ENCODE measurements around the gene UBE2G2.

UBE2G2 gene, protein sequence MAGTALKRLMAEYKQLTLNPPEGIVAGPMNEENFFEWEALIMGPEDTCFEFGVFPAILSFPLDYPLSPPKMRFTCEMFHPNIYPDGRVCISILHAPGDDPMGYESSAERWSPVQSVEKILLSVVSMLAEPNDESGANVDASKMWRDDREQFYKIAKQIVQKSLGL

DNA sequence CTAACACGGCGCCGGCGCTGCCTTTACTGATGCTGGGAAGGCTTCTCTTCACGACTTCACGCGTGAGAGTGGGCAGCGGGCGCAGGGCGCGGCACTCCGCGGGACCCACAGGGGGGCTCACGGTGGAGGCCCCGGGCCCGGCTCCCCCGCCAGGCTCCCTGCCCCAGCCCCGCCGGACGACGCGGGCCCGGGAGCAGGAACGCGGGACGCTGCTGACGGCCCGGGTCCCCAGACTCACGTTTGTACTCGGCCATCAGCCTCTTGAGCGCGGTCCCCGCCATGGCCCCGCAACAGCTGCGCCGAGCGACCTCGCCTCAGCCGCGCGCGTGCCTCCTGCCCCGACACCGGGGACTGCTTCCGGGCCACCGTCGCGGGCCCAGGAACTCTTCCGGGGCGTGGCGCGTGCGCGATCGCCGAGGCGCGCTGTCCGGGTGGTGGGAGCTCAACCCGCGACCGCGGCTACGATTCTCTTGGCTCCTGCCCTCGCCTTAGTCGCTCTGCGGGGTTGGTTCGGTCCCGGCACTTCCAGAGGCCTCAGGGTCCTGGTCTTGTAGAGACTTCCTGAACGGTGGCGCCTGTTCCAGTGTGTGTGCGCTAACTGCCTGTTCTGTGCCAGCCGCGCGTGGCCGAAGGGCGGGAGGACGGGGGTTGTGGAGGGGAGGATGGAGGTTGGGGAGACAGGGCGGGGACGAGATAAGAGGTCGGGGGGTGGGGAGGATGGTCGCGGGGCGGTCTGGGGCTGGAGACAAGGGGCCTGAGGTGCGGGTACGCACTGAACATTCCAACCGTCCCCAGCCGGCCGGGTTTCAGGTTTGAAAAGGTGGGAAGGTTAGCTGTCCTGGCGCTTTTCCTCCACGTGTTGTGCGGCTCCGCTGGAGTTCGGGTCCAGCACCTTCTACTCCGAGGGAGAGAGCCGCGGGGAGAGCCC, at the start of gene UBE2G2:
TSS of gene UBE2G2 (minus strand) at position 353 of the 928 bp plus-strand sequence. CDS start at position 281, 72 bp downstream.
- ChIA-PET POLR2A (interaction anchor here (1.0 to 1.5 kb wide), 3 partner anchors 9 to 126 kb away, joined by 4 to 12 read pairs (median 9); partner anchors contain the start of gene PTTG1IP), CTCF (interaction anchor here (0.6 to 5.6 kb wide), 18 partner anchors 8 to 336 kb away, joined by 3 to 52 read pairs (median 4); no protein-coding TSS in a partner anchor)
- peak within 1 kb of the TSS; percentile 93 for H3K4me3 ChIP-seq (ENCODE audit: low read depth, low read length)
- TF ChIP-seq, protein P1, sequence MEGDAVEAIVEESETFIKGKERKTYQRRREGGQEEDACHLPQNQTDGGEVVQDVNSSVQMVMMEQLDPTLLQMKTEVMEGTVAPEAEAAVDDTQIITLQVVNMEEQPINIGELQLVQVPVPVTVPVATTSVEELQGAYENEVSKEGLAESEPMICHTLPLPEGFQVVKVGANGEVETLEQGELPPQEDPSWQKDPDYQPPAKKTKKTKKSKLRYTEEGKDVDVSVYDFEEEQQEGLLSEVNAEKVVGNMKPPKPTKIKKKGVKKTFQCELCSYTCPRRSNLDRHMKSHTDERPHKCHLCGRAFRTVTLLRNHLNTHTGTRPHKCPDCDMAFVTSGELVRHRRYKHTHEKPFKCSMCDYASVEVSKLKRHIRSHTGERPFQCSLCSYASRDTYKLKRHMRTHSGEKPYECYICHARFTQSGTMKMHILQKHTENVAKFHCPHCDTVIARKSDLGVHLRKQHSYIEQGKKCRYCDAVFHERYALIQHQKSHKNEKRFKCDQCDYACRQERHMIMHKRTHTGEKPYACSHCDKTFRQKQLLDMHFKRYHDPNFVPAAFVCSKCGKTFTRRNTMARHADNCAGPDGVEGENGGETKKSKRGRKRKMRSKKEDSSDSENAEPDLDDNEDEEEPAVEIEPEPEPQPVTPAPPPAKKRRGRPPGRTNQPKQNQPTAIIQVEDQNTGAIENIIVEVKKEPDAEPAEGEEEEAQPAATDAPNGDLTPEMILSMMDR (IDR thresholded peaks at IDR 0.05; ENCODE audit: insufficient read depth, low read length, missing control alignments), result no peak
- DNase-seq (ENCODE audit: low read depth, low spot score), result no peak

DNA sequence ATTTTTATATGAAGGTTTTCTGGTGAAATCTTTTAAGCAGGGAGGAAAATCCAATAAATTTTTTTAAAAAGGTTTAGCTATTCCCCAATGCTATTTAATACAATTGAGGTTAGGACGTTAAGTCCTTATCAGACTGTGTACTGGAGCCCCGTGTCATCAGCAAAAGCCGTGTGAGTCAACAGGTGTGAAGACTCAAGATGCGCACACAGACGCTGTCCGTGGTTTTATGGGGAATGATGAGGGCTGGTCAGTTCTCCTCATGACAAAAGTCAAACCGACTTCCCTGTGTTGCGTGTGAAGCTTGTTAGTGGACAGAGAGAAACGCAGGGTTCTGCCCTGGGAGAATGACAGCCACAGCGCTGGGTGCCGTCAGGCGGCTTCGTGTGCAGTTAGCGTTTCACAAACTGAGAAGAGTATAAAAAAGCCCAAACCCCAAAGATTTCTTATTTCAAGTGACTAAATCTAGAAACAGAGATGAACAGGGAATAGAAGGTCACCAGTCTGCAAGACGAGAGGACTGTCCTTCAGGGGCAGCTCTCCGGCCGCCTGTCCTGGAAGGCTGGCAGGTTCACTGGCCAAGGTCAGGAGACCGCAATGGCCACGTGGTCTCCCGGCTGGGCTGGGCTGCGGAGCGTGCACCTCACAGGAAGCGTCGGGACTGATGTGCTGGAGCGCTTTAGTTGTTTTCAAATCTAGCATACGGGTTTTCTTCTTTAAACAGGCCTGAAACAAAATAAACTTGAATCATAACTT, 49.5 kb upstream of the UBE2G2 start:
- ChIA-PET POLR2A (no interaction called here), CTCF (no interaction called here)
- DNase-seq (ENCODE audit: low read depth, low spot score), result no peak
- no peak overlapping the region for H3K4me3 ChIP-seq (ENCODE audit: low read depth, low read length)
- TF ChIP-seq, protein P1 (IDR thresholded peaks at IDR 0.05; ENCODE audit: insufficient read depth, low read length, missing control alignments), result no peak

DNA sequence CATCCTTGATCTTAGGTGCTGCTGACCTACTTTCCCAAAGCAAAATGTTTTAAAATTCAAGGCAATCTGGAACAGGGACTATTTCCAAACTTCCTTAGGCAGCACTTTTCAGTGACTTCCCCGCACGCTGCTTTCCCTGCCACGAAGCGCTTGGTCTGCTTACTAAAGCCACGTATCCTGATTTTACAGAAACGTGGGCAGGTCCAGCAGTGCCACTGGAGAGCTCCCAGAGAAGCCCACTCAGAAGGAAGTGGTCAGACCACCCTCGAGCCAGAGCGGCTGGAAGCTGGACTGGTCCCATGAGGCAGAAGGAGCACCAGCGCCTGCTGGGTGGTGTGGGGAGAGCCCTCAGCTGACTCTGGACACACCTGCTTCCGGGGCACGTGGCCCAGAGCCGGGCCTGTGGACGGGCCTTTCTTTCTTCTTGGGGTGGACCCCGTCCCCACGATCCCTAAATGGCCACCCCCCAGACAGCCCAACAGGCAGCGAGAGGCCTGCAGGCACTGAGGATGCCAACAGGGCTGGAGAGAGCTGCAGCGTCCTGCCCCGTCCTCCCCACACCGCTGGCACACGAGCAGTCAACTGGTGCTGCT, 48.7 kb upstream of the UBE2G2 start:
- ChIA-PET CTCF (no interaction called here), POLR2A (no interaction called here)
- H3K4me3 ChIP-seq (ENCODE audit: low read depth, low read length), result no peak overlapping the region
- TF ChIP-seq, protein P1 (IDR thresholded peaks at IDR 0.05; ENCODE audit: insufficient read depth, low read length, missing control alignments), result no peak
- DNase-seq (ENCODE audit: low read depth, low spot score), result no peak

DNA sequence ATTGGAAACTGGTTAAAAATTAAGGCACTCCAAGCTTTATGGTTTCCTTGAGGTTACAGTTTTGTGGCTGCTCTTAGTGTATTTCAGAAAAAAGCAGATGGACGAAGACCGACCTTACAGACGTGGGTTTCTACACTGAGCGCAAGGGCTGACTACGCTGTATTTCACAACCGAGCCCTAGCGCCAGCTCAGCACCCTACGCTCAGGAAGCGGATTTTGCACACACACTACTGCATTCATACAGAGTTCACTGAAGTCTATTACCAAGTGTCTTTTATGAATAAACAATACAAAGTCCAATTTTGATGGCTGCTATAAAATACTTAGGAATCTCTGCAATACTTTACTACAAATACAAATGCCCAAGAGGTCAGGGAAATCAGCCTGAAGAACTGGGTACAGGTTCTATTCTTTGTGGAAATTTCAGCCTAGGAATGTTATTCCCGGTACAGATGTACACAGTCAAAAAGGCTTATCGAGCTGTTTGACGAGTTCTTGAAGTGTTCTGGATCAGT, 48.1 kb upstream of the UBE2G2 start:
- ChIA-PET CTCF (no interaction called here), POLR2A (interaction anchor here (0.8 kb wide), 1 partner anchor 14 kb away, joined by 3 read pairs; no protein-coding TSS in a partner anchor)
- TF ChIP-seq, protein P1 (IDR thresholded peaks at IDR 0.05; ENCODE audit: insufficient read depth, low read length, missing control alignments), result no peak
- no peak for DNase-seq (ENCODE audit: low read depth, low spot score)
- H3K4me3 ChIP-seq (ENCODE audit: low read depth, low read length), result no peak overlapping the region

DNA sequence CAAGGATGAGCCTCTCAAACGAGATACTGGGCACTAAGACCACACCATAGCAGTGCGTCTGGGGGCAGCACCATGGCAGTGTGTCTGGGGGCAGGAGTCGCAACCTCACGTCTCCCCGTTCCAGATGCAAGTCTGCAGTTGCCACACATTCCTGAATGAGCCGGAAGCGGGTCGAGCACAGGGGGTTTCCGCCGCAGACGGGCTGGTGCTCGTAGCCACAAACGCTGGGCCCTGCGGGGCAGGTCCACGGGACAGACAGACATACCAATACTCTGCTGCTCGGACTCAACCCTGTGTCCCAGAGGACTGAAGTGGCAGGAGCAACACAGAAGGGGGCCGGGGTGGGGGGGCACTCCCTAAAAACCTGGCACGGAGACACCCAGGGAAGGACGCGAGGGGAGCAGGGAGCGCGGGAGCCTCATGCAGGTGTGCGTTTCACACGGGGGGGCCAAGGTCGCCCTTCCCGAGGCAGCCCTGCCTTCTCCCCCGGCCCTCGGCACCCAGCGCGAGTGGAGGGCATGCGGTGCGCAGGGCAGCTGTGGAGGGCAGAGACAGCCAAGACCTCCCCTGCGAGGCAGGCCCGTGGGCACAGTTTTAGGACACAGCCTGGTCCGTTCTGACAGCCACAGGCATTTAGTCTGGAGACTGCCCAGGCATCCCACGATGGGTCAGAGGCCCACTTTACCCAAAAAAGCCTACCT, 47.4 kb upstream of the UBE2G2 start:
- no peak overlapping the region for H3K4me3 ChIP-seq (ENCODE audit: low read depth, low read length)
- DNase-seq (ENCODE audit: low read depth, low spot score), result no peak
- ChIA-PET POLR2A (interaction anchor here (0.8 kb wide), 1 partner anchor 15 kb away, joined by 3 read pairs; no protein-coding TSS in a partner anchor), CTCF (no interaction called here)
- TF ChIP-seq, protein P1 (IDR thresholded peaks at IDR 0.05; ENCODE audit: insufficient read depth, low read length, missing control alignments), result no peak

Data from AG04449 (cell line).